Keratinocyte (primary cell): Measurements from ENCODE around the gene RABL3.

Experiments
- EZH2 ChIP-seq: IDR thresholded peaks from one replicate; pipeline ENCODE4 v1.6.1; 2012; ENCODE audit warnings: inconsistent platforms, mild to moderate bottlenecking, low read length, moderate library complexity
- TF ChIP-seq, protein P1 (sequence below), 3 experiments: IDR thresholded peaks in 1 of 3; conservative IDR thresholded peaks in 1 of 3; optimal IDR thresholded peaks in 1 of 3; 2 replicates in 2 of 3; 3 replicates in 1 of 3; pipeline versions ENCODE3 to v1.5.1; 2011; ENCODE audit warnings: low read length in 3 of 3, mild to moderate bottlenecking in 3 of 3, moderate library complexity in 2 of 3, control low read depth in 1 of 3, inconsistent platforms in 1 of 3; ENCODE audit not compliant: insufficient read depth in 2 of 3; ENCODE audit errors: extremely low read depth in 1 of 3

DNA sequence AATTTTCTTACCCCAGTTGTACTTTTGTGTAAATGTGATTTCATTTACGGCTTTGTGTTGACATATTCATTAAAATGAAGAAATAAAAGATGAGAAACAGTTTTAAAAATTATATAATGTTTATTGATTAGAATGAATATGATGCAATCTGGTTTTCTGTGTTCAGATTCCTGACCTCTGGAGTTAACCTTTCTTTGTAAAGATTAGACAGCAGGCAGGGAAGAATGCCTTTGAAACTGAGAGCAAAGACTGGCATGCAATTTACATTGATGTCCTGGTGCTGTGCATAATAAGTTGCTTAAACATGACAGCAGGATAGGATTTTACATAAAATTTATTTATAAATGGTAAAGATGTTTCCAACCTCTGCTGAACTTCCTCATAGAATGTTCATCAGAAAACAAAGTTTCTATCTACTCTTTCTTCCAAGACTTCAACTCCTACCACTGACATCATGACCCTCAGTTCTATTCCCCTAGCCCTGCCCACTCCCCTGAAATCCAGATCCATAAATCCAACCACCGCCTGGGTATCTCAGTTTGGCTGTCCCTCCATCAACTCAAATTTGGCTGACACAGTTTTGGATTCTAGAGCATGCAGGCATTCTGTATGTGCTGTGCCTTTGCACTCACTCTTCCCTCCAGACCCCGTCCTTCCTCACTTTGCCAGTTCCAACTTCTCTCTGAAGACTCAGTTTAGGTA lies 62.0 kb downstream of the RABL3 start:
- TF ChIP-seq, protein P1, sequence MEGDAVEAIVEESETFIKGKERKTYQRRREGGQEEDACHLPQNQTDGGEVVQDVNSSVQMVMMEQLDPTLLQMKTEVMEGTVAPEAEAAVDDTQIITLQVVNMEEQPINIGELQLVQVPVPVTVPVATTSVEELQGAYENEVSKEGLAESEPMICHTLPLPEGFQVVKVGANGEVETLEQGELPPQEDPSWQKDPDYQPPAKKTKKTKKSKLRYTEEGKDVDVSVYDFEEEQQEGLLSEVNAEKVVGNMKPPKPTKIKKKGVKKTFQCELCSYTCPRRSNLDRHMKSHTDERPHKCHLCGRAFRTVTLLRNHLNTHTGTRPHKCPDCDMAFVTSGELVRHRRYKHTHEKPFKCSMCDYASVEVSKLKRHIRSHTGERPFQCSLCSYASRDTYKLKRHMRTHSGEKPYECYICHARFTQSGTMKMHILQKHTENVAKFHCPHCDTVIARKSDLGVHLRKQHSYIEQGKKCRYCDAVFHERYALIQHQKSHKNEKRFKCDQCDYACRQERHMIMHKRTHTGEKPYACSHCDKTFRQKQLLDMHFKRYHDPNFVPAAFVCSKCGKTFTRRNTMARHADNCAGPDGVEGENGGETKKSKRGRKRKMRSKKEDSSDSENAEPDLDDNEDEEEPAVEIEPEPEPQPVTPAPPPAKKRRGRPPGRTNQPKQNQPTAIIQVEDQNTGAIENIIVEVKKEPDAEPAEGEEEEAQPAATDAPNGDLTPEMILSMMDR (optimal IDR thresholded peaks at IDR 0.05 in 1 of 3, IDR thresholded peaks at IDR 0.05 in 1 of 3, conservative IDR thresholded peaks at IDR 0.05 in 1 of 3; ENCODE audit: extremely low read depth in 1 of 3, insufficient read depth in 2 of 3, low read length in 3 of 3) = no peak
- no peak for TF ChIP-seq EZH2
